HL-60/S4 (cell line): ENCODE data around the gene ITGA8.
"Not testable (repeated sequence)": the region's sequence is repeated elsewhere in the genome, so short reads cannot be mapped to it uniquely, and the experiment has no call there.

Experiments used
- in situ Hi-C: fragments of 300-500 bp; cut with MboI; formaldehyde crosslinking; loops from 2 replicates; pipeline ENCODE4 v1.14.3; 2022; ENCODE audit warnings: low sequenced_read_pairs

Gene ITGA8

DNA sequence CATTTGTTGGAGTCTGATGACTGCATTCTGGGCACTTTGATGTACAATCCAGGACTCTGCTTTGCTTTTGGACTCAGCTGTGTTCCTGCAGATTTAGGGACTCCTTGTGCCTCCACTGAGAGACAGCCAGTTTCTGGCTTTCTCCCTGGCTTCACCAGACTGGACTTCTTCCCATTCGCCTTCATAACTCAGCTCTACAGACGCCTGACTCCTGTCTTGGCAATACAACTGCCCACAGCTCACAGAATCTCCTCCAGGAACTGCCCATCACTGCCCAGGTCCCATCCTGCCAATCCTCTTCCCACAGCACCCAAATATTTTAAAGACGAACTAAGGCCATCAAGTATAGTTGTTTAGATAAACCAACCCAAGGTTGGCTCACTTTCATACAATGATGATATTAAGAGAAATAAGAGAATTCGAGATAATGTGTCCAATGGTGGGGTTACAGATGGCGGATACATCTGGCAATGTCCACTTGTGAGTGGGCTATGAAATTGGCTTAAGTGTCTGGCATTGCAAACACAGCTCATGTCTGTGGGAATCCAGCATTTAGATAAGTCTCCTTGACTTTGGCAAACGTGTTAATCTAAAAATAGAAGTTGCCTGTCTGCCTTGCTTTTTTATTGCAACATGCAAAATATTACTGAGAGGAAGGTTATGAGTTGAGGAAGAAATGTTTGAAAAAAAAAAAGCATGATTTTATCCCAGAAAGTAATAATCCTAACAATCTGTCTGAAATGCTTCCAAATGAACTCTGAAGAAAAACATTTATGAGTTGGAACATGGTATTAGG, 95.1 kb downstream of the ITGA8 start:
- in situ Hi-C loops: no loop called here

DNA sequence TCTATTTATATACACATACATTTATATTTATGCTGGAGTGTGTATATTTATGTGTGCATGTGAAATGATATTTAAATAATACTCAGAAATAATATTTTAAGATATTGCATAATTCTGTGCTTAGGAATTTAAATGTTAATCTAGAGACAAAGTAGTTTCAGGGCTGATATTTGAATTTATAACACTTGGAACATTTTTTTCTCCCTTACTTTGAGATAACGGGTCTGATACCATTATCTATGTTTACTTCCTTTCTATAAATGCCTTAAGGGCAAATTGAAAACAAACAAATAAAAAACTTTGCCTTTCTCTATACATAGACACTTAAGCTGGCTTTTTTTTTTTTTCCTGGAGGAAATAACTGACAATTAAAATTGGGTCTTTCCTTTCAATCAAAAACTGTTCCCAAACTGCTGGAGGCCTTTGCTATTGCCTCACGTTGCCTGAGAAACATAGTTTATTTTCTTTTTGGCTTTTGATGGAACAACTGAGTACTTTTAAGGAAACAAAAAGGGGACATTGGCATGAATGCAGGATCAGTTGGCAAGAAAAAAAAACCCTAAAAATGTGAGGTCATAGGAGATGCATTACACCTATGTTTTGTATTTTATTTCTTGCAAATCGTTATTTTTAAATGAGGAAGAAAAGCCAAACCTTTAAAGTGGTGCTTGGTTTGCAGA, 98.7 kb downstream of the ITGA8 start:
- in situ Hi-C loops: no loop called here

DNA sequence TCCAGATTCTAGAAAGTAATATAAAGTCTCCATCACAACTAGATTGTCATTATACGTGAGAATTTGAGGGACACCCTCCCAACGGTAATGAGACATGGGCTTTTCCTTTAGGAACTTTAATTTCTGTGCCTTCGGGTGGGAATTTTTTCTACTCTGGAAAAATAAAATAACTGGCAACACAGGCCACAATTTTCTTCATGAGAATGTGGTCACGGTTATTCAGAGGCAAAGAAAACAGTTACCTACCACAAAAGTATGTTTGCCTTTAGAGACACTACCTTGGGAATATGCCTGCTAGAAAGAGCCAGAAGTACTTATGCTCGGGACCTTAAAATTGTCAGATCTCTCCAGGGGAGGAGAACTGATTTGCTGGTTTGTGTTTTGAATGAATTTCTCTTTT, 99.4 kb downstream of the ITGA8 start:
- in situ Hi-C loops: no loop called here

DNA sequence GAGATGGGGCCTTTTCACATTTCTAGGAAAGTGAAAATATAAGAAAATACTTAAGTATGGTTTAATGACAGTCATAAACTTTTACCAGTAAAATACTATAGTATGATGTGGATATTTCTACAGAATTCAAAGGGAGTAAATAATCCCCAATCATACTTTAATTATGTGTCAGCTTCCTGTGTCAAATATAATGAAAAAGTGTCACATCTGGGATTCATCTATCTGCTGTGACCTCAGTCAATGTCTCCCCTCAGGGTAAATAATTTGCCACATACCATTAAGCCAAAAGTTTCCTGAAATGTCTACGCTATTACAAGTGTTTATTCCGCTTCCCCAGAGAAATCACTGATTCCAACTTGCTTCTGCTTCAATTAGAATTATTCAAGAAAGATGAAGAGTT, 110.5 kb downstream of the ITGA8 start:
- in situ Hi-C loops: no loop called here

DNA sequence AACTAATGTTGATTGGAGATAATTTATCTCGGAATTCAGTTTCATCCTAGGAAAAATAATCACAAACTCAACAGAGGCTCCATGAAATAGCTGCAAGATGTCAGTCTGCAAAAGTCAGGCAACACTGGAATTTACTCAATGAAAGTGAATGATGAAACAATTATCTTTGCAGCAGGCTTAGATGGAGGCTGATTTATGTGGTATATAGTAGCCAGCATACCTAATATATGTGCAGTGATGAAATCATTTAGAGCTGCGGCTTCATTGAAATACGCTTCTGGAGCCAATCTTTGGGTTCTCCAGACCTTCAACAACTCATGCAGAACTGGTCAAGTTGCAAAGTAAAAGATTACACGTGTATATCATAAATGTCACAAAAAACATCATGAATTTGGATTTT, 113.3 kb downstream of the ITGA8 start:
- in situ Hi-C loops: no loop called here

GRCh38 chr10:15605740-15606369, 113.9 kb downstream of the ITGA8 start:
- in situ Hi-C loops: no loop called here

- in situ Hi-C loops: no loop called here
These were observed 116.2 kb downstream of the ITGA8 start for GRCh38 chr10:15603446-15604011.

DNA sequence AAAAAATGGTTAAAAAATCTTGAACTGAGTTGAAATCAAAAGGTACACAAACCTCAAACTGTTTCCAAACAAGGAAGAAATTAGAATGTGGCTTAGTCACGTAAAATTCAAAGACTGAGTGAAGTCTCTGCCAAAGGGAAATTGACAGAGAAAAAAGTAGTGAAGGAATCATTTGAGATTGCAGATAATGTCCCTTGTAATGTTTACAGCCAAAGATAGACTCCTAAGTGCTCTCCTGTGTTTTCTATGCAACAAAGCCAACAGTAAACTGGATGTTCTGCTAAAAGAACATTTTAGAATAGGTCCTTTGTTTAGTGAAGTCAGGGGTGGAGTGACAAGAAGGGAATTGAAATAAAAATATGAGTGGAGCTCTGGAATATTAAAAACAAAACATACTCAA, 117.9 kb downstream of the ITGA8 start:
- in situ Hi-C loops: no loop called here

- in situ Hi-C loops: no loop called here
These were observed 124.5 kb downstream of the ITGA8 start for GRCh38 chr10:15595260-15595659.

DNA sequence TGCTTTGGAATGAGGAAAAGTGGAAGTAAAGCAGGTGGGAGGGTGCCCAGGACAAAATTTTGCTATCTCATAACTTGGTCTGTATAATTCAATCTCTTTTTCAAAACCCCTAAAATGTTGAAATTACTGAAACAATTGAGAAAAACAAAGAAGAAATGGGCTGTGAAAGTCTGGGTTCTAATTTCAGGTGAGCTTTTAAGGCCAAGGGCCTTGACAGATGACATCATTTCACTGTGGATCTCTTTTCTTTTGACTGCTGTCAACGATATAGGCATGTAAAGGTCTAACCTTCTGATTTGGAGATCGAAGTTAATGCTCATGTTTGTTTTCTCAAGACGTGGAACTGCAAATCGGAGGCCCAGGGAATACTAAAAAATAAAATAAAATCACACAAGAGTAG, 127.8 kb downstream of the ITGA8 start:
- in situ Hi-C loops: no loop called here

- in situ Hi-C loops: no loop called here
These were observed 128.3 kb downstream of the ITGA8 start for GRCh38 chr10:15591431-15591830.

- in situ Hi-C loops: no loop called here
These were observed 130.8 kb downstream of the ITGA8 start for GRCh38 chr10:15588635-15589508.

DNA sequence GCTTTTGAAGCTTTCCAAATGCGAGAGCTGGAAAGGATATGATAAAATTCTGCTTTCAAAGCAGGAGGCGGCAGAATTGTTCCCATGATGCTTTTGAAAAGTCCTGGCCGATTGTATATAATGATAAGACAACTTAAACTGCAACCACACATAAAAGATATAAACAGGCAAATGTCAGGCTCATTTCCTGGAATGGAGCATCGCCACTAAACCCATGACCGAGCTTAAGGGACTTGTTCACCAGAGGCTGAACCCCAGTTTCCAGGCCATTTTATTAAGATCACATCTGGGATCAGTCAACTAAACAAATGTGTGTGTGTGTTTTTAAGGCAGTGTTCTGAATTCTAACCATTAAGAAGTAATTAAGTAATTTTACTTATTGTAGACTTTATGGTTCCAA, 131.6 kb downstream of the ITGA8 start:
- in situ Hi-C loops: no loop called here

DNA sequence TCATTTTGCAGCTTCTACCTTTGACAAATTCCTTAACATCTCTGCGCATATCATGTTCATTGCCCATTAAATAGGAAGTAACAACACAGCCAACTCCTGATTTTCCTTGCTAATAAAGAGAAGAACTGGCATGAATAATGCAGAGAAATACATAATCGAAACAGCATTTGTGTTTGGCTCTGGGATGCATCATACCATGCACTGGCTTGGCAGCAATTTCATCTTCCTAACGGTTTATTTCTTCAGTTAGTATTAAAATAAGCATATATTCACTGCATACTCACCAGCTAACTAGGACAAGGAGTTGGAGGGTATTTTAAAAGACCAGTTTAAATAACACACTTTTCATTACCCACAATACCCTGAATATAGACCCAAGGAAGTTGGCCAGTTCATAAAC, 132.5 kb downstream of the ITGA8 start:
- in situ Hi-C loops: no loop called here

DNA sequence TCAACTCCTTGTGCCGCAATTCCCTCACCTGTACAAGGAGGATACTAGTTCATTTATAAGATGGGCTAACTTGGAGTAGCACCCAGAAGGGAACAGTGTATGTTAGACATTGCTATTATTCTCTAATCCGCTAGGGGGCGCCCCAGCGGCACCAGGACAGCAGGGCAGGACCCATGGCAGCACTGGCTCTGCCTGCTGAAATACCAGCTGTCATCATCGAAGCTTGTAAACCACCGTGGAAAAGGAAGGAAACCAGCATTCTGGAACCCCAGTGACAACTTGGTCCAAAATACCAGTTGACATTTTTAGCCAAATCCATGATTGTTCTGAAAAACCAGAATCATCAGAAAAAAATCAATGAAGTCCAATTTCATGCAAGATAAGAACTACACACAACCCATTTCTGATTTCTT, 134.4 kb downstream of the ITGA8 start:
- in situ Hi-C loops: no loop called here

GRCh38 chr10:15582972-15583371, 136.8 kb downstream of the ITGA8 start:
- in situ Hi-C loops: not testable (repeated sequence)

DNA sequence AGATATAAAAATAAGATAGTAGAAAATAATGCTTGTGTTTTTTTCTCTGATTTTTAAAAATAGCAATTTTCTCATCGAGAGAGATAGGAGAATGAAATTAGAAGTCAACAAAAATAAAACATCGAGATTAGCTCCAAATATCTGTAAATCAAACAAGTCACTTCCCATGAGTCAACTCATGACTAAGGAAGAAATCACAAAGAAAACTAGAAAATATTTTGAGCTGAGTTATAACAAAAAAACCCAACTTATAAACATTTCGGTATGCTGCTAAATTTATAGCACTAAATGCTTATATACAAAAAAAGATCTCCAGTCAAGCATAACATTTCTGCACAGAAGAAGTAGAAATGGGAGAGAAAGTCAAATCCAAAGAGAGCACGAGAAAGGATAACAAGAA, 140.1 kb downstream of the ITGA8 start:
- in situ Hi-C loops: no loop called here

- in situ Hi-C loops: no loop called here
These were observed 147.1 kb downstream of the ITGA8 start for GRCh38 chr10:15572531-15573045.

- in situ Hi-C loops: no loop called here
These were observed 148.1 kb downstream of the ITGA8 start for GRCh38 chr10:15571575-15571974.

- in situ Hi-C loops: no loop called here
These were observed 148.9 kb downstream of the ITGA8 start for GRCh38 chr10:15570738-15571339.
